Astrocyte of the hippocampus (primary cell): ENCODE data around the gene KLHL20.
"Not testable (repeated sequence)": the region's sequence is repeated elsewhere in the genome, so short reads cannot be mapped to it uniquely, and the experiment has no call there.

Experiments used
- DNase-seq: peaks from one replicate; pipeline ENCODE4 v3.0.0; 2011; ENCODE audit warnings: low read depth, low spot score

The KLHL20 gene

DNA sequence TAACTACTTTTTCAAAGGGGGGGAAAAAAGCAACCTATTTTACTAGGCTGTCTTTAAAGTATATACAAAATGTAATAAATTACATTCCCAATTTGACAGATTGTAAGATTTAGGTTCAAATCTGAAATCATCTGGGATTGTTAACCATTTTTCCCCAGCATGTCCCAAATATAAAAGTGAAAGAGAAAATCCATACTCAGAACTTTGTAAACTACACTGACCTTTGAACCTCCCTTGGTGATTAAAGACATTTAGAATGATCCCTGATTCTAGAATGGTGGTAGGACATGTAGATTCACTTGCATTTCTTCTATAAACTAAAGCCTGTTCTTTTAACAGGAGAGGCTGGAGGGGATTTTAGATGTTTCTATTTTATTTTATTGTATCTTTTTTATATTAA, 39.0 kb downstream of the KLHL20 start:
- DNase-seq, result no peak

DNA sequence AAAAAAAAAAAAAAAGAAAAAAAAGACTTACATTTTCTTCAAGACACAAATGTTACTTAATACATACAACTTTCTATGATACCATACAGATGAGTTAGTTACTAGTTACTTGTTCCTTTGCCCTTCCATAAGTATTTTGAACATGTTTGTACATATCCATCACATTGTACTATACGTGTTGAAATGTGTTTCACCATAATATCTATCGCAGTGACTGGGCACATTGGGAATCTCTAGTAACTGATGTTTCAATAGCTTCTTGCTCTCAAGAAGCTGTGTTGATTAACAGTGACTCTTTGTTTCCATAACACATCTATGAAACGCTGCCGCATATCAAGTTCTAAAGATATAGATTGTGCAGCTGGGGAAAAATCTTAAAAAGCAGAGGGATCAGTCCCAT, 42.9 kb downstream of the KLHL20 start:
- no peak for DNase-seq

DNA sequence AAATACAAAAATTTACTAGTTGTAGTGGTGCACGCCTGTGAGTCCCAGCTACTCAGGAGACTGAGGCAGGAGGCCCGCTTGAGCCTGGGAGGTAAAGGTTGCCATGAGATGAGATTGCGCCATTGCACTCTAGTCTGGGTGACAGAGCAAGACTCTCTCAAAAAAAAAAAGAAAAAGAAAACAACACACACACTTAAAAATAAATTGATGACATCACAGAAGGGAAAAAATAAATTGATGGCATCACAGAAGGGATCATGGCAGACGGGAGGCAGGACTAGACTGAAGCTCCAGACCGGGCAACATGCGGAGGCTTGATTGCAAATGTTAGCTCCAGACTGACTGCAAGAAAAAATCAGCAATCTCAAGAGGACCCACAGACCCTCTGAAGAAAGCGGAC, 43.3 kb downstream of the KLHL20 start:
- DNase-seq, result no peak

DNA sequence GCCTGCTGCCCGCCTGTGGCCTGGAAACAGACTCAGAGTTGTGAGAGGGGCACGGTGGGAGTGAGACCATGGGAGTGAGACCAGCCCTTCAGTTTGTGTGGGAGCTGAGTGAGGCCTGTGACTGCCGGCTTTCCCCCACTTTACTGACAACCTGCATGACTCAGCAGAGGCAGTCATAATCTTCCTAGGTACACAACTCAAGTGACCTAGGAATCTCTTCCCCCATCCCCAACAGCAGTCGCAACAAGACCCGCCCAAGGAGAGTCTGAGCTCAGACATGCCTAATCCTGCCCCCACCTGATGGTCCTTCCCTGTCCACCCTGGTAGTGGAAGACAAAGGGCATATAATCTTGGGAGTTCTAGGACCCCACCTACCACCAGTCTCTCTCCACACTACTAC, 44.2 kb downstream of the KLHL20 start:
- no peak for DNase-seq

DNA sequence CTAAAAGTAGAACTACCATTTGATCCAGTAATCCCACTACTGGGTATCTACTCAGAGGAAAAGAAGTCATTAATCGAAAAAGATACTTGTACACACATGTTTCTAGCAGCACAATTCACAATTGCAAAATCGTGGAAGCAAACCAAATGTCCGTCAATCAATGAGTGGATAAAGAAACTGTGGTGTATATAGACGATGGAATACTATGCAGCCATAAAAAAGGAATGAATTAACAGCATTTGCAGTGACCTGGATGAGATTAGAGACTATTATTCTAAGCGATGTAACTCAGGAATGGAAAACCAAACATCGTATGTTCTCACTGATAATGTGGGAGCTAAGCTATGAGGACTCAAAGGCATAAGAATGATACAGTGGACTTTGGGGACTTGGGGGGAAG, 49.5 kb downstream of the KLHL20 start:
- not testable (repeated sequence) for DNase-seq

DNA sequence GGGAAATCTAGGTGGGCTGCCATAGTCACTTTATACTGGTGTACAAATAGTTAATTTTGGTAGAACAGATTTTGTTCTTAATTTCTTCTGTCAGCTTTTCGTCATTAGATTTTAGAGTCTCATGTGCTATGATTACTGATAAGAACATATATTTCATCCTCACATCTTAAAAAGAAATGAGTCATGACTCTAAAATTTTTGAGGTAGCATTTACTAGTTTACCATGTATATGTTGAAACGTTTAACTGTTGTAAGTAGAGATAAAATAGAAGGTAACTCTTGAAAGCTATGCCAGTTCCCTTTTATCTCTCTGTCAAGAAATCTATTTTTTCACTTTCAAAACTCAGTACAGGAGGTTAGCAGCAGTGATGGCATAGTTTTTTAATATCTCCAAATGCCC, 53.4 kb downstream of the KLHL20 start:
- DNase-seq, result no peak

DNA sequence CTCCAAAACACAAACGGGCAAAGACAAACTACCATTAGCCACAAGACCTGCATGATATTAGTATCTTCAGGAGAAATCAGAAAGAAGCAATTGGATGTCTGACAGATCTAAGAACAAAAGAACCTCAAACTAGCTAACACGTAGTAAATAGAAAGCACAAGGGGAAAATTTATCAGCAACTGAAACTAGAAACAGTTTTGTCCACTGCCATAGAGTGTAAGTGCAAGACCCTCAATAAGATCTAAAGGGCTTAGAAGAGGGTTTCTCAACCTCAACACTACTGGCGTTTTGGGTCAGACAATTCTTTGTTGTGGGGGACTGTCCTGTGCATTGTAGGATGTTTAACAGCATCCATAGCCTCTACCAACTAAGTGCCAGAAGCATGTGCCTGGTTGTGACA, 54.0 kb downstream of the KLHL20 start:
- no peak for DNase-seq

DNA sequence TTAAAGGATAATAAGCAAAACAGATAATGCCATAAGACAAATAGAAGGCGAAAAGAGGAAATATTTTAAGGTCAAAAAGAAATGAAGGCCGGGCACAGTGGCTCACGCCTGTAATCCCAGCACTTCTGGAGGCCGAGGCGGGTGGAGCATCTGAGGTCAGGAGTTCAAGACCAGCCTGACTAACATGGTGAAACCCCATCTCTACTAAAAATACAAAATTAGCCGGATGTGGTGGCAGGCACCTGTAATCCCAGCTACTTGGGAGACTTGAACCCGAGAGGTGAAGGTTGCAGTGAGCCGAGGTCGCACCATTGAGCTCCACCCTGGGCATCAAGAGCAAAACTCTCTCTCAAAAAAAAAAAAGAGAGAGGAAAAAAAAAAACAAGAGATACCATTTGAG, 55.5 kb downstream of the KLHL20 start:
- not testable (repeated sequence) for DNase-seq

DNA sequence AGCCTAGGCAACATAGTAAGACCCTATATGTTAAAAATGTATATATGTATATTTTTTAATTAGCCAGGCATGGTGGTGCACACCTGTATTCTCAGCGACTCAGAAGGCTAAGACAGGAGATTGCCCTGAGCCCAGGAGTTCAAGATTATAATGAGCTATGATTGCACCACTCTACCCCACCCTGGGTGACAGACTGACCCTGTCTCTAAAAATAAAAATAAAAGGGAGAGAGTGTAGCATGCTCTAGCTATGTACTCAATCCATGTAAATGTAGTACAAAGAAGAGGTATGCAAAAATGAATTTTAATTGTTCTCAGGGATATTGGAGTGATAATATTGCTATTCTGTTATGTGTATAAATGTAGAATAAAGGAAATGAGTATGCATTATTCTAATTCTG, 56.8 kb downstream of the KLHL20 start:
- no peak for DNase-seq

DNA sequence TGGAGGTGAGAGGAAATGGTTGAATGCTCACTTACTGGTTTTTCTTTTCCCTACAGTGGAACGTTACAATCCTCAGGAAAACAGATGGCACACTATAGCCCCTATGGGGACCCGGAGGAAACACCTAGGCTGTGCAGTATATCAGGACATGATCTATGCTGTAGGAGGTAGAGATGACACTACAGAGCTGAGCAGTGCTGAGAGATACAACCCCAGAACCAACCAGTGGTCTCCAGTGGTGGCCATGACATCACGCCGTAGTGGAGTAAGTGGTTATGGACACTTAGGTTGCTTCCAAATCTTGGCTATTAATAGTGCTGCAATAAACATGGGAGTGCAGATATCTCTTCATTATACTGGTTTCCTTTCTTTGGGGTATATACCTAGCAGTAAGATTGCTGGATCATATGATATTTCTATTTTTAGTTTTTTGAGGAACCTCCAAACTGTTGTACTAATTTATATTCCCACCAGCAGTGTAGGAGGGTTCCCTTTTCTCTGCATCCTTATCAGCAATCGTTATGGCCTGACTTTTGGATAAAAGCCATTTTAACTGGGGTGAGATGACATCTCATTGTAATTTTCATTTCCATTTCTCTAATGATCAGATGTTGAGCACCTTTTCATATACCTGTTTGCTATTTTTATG, 60.9 kb downstream of the KLHL20 start:
- DNase-seq, result no peak

DNA sequence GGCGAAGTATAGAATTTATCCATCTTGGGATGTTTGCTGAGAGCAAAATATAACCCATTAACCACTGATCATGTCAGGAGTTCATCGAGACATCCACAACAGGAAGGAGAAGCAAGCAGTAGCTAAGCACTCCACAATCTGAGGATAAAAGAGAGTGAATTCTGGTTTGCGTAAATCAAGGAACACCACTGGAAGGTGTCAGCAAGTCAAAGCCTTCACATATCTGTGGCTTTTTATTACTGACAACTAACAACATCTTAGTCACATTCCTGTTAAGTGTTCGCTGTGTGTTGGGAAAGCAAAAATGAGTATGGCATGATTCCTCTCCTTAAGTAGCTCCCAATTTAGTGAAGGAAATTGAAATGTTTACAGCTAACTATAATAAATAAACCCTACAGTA, 65.2 kb downstream of the KLHL20 start:
- DNase-seq, result peak; percentile 35

DNA sequence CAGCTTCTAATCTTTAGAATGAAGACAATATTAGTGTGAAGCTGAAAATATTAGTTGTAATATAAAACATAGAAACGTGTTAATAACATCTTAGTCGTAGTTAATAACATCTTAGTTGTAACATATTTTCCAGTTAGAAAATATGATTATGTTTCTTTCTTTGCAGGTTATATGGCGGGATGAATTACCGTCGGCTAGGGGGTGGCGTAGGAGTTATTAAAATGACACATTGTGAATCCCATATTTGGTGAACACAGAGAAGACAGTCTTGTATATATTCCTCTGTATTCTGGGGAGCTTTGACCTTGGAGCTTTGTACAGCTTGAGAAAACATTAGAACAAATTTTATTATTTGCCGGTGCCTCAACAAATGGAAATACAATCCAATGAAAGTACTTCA, 70.2 kb downstream of the KLHL20 start:
- no peak for DNase-seq

DNA sequence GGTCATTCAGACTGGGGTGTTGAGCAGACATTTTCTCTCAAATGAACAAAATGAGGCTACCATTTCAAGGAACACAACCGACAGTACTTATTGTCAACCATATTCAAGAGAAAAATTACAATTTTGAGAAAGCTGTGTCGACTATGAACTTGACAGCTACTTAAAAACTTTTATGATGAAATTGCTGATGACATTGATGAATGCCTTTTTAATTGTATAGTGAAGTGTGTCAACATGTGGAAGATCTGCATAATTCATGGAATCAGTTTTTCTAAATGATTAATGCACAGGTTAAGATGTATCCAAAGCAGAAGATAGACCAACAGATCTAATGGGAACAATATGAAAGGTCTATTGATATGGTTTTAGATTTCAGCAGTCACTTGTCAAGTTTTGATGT, 75.1 kb downstream of the KLHL20 start:
- DNase-seq, result no peak

DNA sequence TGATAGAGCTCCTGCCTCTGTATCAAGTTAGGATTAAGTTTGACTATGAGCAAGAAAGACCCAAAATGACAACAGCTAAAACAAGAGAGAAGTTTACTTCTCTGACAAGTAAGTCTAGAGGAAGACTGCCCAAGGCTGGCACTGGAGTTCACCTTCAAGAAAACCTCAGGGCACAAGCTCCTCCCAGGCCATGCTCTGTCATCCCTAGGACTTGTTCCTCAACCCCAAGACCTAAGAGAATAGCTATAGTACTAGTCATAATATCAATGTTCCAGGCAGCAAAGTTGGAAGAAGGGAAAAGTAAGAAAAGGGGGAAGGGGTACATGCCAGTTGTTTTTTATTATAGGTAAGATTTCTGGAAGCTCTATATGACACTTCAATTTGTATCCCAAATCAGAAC, 83.3 kb downstream of the KLHL20 start:
- no peak for DNase-seq

DNA sequence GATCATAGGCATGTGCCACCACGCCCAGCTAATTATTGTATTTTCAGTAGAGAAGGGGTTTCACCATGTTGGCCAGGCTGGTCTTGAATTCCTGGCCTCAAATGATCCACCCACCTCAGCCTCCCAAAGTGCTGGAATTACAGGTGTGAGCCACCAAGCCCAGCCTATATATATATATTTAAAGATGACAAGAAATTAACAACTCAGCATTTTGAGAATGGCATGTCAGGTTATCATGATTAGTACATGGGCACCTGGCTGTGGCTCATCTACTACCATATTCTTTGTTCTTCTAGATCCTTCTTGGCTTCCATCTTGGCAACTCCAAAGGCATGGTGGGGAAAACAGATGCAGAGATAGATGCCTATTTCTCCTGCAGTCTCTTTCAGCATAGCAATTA, 85.2 kb downstream of the KLHL20 start:
- not testable (repeated sequence) for DNase-seq

DNA sequence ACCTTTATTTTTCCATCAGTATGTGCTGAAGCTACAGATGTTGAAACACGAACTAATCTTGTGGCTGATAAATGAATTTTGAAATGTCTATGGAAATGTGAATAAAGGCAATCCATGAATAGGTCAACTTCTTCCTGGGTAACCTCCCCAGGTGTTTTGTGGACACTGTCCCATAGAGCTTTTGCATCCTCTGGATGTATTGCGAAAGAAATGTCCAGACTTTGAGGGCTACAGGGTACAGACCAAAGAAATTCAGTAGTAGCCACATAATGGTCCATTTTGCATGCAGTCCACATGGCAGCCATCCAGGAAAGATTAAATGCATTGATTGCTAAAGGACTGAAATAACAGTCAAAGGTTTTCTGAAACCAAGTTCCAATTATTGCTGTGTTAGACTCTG, 88.2 kb downstream of the KLHL20 start:
- DNase-seq, result peak; percentile 26

DNA sequence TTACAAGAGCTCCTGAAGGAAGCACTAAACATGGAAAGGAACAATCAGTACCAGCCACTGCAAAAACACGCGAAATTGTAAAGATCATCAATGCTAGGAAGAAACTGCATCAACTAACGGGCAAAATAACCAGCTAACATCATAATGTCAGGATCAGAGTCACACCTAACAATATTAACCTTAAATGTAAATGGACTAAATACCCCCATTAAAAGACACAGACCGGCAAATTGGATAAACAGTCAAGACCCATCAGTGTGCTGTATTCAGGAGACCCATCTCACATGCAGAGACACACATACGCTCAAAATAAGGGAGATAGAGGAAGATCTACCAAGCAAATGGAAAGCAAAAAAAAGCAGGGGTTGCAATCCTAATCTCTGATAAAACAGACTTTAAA, 98.9 kb downstream of the KLHL20 start:
- DNase-seq, result not testable (repeated sequence)

DNA sequence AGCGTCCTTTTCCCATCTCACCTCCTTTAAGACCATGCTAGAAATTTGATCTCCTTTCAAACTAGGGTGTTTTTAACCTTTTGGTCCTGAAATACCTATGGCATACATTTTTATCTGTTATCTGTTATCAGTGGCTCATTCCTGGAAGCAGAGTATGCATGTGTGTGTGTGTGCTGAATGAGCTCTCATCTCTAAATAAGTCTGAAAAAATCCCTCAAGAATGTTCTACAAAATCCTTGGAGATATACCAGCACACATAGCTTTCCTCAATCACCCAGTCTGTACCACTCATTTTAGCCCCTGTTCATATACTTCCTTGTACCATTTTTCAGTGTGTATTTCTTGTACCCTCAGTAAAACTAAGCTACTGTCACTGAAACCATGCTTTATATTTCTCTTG, 103.7 kb downstream of the KLHL20 start:
- DNase-seq, result no peak

DNA sequence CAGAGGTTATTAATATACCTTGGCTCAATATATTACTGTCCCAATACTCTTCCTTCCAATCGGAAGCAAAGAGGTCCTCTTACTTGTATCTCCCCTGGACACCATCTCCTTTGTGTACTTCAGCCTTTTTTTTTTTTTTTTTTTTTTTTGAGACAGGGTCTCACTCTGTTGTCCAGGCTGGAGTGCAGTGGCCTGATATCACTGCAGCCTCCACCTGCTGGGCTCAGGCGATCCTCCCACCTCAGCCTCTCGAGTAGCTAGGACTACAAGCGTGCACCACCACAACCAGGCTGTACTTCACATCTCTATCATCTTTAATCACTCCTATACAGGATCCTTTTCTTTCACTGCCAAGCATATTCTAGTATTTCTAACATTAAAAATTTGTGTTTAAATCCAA, 106.9 kb downstream of the KLHL20 start:
- DNase-seq, result no peak

DNA sequence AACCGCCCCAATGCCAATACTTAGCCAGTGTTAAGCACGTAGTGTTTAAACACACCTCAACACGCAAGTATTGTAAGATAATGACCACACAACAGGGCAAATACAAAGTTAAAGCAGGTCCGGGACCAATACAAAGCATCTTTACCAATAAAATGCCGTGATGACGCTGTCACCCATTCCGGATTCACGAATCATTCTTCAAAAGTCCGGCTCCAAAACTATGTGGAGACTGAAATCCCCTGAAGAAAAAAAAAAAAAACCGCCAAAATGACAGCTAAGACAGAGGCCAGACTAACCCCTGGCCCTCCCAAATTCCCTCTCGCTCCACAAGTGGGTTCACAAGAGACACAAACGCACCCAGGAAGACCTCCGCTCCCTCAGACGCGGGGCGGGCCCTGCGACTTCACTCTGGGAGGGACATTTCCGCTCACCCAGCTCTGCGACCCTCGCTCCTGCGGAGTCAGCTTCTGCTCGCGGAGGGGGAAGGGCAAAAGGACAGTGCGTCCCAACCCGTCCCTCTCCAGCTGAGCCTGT, 109.1 kb downstream of the KLHL20 start:
- no peak for DNase-seq

DNA sequence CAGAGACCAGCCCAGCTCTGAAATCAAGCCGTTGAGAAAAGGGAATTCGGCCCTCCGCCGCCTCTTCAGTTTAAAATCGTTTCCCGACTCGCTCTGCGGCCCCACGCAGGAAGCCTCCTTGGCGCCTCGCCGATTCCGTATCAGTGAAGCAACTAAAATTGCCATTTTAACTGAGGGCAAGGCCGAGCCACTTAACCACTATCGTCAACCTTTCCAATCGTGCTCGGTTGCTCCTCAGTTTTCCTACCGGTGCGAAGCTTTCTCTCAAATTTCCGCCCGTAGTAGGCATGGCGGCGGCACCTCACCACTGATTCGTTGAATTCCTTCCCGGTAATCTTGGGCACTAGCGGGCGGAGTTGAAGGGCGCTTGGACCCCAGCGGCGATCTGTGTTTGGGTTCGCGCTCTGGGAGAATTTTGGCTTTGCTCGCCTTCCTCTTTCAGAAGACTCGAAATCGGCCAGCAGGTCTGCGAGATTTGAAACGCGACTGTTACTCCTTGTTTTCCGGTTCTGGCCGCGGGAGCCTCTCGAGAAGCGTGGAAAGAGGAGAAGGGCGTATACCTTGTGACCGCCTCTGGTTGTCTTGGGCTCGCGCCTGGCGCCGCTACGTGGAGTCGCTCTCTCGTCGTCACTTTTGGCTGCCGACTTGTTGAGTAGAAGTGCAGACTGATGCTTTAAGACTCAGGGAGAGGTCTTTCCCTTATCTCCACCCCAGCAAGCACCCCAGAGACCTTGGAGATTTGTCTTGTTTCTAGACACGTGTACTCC, 109.7 kb downstream of the KLHL20 start, which contains the start of the genes CENPL and DARS2:
CENPL (minus strand) TSS at position 569 of the 767 bp plus-strand sequence. CDS start 13,584 bp downstream, outside the sequence.
DARS2 (plus strand) TSS at position 359 of the 767 bp plus-strand sequence. CDS start 557 bp downstream, outside the sequence.
- peak; percentile 98 for DNase-seq

DNA sequence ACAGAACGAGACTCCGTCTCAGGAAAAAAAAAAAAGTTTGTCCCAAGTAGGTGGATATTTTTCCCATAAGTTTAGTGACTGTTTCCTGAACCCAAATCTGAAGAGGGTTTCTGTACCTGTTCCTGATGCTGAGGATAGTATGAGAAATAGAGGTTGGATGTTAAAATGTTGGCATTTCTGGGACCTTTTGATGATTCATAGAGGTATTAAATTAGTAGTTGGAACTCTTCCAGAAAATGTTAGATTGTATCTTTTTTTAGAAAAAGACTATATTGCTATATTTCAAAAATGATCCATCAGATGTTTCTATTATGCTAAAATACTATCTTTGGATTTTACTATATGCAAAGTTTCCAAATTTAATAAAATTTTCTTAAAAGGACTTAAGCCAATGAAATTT, 112.8 kb downstream of the KLHL20 start:
- DNase-seq, result no peak

DNA sequence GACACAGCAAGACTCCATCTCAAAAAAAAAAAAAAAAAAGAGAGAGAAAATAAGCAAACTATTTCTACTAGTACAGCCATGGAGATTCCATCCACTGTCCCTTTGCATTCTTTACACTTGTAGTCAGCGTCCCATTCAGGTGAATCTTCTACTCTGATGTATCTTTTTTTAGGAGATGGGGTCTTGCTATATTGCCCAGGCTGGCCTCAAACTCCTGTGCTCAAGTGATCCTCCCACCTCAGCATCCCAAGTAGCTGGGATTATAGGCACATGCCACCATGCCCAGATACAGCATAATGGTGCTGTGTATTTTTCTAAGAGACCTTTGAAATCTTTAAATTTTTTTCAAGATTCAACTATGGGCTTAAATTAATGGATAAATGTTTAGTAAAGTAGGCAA, 118.0 kb downstream of the KLHL20 start:
- no peak for DNase-seq
